ENCODE results near the gene SKIC8.
"Not testable (repeated sequence)": the region's sequence is repeated elsewhere in the genome, so short reads cannot be mapped to it uniquely, and the experiment has no call there.

The SKIC8 gene

DNA sequence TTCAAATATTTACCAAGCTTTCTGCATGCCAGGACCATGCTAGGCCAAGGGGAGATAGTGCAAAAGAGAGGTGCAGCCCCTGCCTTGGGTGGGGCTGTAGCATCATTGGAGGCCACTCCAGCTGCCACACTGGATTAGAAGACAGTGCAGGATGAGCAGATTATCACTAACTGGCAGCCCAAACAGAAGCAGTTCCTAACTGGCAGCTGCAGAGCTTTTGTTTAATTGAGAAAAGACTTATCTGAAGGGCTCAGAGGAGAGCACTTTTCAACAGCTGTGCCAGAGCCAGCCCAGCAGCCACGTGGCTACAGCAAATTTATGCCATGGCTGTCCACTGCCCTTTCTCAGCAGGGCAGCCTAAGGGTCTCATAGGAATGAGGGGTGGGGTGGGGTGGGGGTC lies 51.5 kb downstream of the SKIC8 start:
- no peak for DNase-seq

- not testable (repeated sequence) for DNase-seq
These were observed 53.3 kb downstream of the SKIC8 start for GRCh38 chr15:78245976-78246620.

DNA sequence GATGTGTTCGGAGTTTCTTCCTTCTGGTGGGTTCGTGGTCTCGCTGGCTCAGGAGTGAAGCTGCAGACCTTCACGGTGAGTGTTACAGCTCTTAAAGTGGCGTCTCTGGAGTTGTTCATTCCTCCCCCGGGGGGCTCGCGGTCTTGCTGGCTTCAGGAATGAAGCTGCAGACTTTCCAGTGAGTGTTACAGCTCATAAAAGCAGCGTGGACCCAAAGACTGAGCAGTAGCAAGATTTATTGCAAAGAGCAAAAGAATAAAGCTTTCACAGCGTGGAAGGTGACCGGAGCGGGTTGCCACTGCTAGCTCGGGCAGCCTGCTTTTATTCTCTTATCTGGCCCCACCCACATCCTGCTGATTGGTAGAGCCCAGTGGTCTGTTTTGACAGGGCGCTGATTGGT lies 54.0 kb downstream of the SKIC8 start:
- not testable (repeated sequence) for DNase-seq

DNA sequence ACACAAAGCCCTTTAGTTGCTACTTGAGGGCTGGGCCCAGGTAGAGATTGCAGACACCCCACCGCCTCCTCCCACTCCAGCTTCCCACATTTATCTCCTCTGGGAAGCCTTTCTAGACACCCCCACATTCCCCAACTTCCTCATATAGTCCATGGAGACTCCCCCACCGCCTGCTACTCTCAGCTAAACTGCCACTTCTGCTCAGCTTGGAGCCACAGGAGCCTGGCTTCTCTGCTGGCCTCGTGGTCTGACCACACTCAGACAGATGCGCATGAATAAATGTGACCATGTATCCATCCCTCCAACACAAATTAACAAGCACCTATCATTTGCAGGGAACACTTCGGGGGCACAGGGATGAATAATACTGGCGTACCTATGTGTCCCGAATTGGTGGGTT lies 54.5 kb downstream of the SKIC8 start:
- no peak for DNase-seq

DNA sequence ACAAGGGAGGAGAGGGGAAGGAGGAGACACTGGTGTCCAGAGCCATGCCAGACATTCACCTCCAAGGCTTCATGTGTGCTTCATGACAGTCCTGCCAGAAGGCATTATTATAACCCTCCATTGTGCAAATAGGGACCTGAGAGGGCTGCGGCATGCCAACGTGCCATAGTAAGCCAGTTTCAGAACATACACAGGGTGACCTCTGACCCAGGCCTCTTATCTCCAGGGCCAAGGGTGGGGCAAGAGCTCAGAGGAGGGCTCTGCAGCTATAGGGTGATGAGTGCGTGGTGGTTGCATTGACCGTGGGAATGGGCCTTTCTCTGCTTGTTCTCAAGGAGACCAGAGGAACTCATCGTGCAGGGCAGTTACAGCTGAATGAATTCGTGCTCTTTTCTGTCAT lies 55.3 kb downstream of the SKIC8 start:
- DNase-seq, result no peak

DNA sequence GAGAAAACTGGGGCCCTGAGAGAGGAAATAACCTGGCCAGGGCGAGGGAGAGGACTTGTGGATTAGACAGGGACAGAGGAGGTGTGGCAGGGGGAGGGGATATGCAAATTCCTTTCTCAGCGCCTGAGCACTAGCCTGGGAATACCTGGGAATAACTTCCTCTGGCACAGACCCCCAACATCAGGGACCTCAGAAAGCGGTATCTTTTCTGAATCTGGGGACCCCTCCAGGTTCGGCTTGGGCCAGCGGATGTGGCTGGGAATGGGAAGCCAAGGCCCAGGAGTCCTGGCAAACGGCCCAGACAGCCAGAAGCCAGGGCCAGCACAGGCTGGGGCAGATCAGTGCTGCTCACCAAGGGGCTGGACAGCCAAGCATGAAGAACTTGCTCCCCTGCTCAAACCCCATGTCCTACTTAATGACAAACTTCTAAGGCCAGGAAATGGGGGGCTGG lies 55.9 kb downstream of the SKIC8 start:
- DNase-seq, result no peak

GRCh38 chr15:78243058-78243457 lies 56.4 kb downstream of the SKIC8 start:
- DNase-seq, result no peak

DNA sequence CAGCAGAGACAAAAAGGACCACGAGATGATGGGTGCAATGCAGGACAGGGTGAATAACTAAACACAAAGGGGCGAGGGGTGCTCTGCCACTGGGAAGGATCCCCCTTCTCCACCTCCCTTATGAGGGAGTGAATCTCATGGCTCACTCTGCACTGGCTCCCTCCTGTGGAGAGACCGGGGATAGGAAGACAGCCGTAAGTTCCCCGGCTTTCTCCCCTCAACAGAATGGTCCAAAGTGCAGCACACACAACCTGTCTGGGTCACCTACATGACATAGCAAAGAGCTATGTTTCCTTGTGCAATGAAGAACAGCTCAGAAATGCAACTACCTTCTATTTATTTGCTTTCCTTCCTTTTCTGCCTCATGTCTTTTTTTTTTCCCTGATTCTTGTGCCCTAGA lies 57.3 kb downstream of the SKIC8 start:
- DNase-seq, result no peak

DNA sequence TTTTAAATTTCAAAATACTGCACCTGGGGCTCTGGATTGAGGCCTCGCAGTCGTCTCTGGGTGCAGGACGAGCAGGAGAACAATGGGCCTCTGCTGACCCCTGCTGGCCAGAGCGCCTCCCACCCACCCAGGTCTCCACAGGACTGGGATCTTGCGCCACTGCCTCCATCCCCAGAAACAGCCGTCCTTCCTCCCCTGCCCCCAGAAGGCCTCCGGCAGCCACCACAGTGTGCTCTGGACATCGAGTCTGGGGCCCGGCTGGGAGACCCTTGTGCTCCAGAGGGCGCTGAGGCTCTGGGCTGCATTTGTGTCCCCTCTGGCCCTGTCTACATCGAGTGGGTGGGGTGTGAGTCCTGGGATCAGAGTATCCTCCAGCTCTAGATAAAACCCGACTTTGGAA lies 58.4 kb downstream of the SKIC8 start:
- peak; percentile 84 for DNase-seq

DNA sequence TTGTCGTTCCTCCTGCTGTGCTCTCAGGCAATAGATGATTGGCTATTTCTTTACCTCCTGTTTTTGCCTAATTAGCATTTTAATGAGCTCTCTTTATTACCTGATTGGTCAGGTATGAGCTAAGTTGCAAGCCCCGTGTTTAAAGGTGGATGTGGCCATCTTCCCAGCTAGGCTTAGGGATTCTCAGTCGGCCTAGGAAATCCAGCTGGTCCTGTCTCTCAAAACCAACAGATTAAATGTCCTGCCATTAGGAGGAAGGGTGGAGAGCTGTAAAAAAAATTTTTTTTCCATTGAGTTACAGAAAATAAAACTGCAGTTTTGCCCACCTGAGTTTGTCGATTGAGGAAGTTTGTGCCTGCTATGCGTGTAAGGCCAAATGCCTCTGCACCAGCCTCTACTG lies 59.6 kb downstream of the SKIC8 start:
- DNase-seq, result no peak

DNA sequence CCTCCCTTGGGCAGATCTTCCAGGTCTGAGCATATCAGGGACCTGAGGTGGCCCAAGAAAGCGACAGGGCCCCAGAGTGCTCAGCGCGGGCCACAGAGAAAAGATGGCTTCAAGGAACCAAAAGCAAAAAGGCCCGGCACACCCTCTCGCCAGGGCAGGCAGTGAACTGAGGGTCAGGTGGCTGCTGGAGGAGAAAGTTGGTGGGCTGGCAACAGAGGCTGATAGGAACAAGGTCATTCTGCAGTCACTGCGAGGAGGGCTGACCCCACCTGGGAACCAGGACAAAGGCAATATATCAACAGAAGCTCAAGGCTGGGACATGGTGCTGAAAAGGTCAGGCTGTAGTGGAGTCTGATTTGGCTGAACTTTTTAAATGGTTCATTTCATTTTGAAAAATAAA lies 62.3 kb downstream of the SKIC8 start:
- DNase-seq, result no peak

GRCh38 chr15:78236491-78236890 lies 62.9 kb downstream of the SKIC8 start:
- DNase-seq, result no peak

GRCh38 chr15:78234515-78235040 lies 64.8 kb downstream of the SKIC8 start, which contains the start of gene ACSBG1:
TSS of gene ACSBG1 (minus strand) at chr15:78234565. CDS start at chr15:78234501, 64 bp downstream.
- no peak for DNase-seq

- DNase-seq, result no peak
These were observed 65.9 kb downstream of the SKIC8 start for GRCh38 chr15:78233496-78233895.
